IMR-90 (cell line): ENCODE data around the gene CDC7. TPM values are rescaled to one million over a fixed set of nuclear protein-coding genes. Genes with fewer than 3 reads are reported as not detected.

ENCODE experiments used
- ATAC-seq: fragments of 200-7000 bp; cut with Tn5 transposase; 2 replicates; pipeline ENCODE4 v1.9.1; 2020; ENCODE audit warnings: low read depth, mild to moderate bottlenecking, moderate library complexity
- BruUV-seq: library from RNA; stranded (reverse); fragments of 400-500 nt; replicated peaks from 2 replicates; lab custom pipeline; 2021; lab: Mats Ljungman, UMichigan
- CTCF ChIA-PET: fragments of 300-600 bp; formaldehyde crosslinking; extraction: SDS; loops from one replicate; lab custom pipeline; 2021; ENCODE audit warnings: antibody characterized with exemption; lab: Yijun Ruan, JAX
- POLR2A ChIA-PET: fragments of 300-600 bp; sonication (Branson Sonifier 250); formaldehyde crosslinking; loops from one replicate; lab custom pipeline; 2022; ENCODE audit warnings: antibody characterized with exemption; ENCODE audit not compliant: unreplicated experiment; lab: Charles Lee
- DNase-seq: peaks from one replicate; pipeline ENCODE4 v3.0.0; 2013
- H2AFZ ChIP-seq: replicated peaks from 2 replicates; pipeline ENCODE3; 2013; ENCODE audit warnings: low read length, mild to moderate bottlenecking; ENCODE audit not compliant: poor library complexity
- H2AK5ac ChIP-seq: 2 replicates; pipeline ENCODE4 v1.6.1; 2013; ENCODE audit warnings: low read depth, low read length, inconsistent platforms
- H2AK9ac ChIP-seq: replicated peaks from 2 replicates; pipeline ENCODE3; 2013; ENCODE audit warnings: mild to moderate bottlenecking, low read depth, low read length, moderate library complexity; ENCODE audit not compliant: poor library complexity
- H2BK120ac ChIP-seq: 2 replicates; pipeline ENCODE4 v1.6.1; 2013; ENCODE audit warnings: low read depth, low read length, inconsistent platforms
- H2BK15ac ChIP-seq: 3 replicates; pipeline ENCODE4 v1.6.1; 2013; ENCODE audit warnings: low read depth, low read length, inconsistent platforms
- H2BK20ac ChIP-seq: 2 replicates; pipeline ENCODE4 v1.6.1; 2013; ENCODE audit warnings: low read depth, mild to moderate bottlenecking, inconsistent platforms, low read length, moderate library complexity
- H2BK5ac ChIP-seq: 2 replicates; pipeline ENCODE4 v1.6.1; 2013; ENCODE audit warnings: mild to moderate bottlenecking, low read depth, low read length, inconsistent platforms; ENCODE audit not compliant: poor library complexity, severe bottlenecking
- H3K14ac ChIP-seq: replicated peaks from 2 replicates; pipeline ENCODE4 v1.6.1; 2013; ENCODE audit warnings: low read depth, low read length, inconsistent platforms
- H3K18ac ChIP-seq: 2 replicates; pipeline ENCODE4 v1.6.1; 2013; ENCODE audit warnings: low read depth, low read length, control low read depth
- H3K23ac ChIP-seq: 2 replicates; pipeline ENCODE4 v1.6.1; 2013; ENCODE audit warnings: low read depth, low read length, inconsistent platforms
- H3K27ac ChIP-seq: 2 replicates; pipeline ENCODE4 v1.5.1; 2013; ENCODE audit warnings: mild to moderate bottlenecking, control low read depth, low read length; ENCODE audit not compliant: insufficient read depth
- H3K27me3 ChIP-seq: 2 replicates; pipeline ENCODE4 v1.6.1; 2013; ENCODE audit warnings: low read length; ENCODE audit not compliant: control insufficient read depth, insufficient read depth
- H3K36me3 ChIP-seq: 2 replicates; pipeline ENCODE4 v1.6.1; 2013; ENCODE audit warnings: low read length, mixed read lengths; ENCODE audit not compliant: control insufficient read depth, insufficient read depth
- H3K4ac ChIP-seq: 2 replicates; pipeline ENCODE4 v1.6.1; 2013; ENCODE audit warnings: low read depth, low read length, inconsistent platforms
- H3K4me1 ChIP-seq: 2 replicates; pipeline ENCODE4 v1.6.1; 2013; ENCODE audit warnings: low read length, mixed read lengths; ENCODE audit not compliant: control insufficient read depth, insufficient read depth
- H3K4me2 ChIP-seq: 2 replicates; pipeline ENCODE4 v1.6.1; 2013; ENCODE audit warnings: low read depth, mild to moderate bottlenecking, control low read depth, low read length, moderate library complexity
- H3K4me3 ChIP-seq: 2 replicates; pipeline ENCODE4 v1.5.1; 2013; ENCODE audit warnings: low read depth, mild to moderate bottlenecking, control low read depth, low read length, moderate library complexity; ENCODE audit not compliant: insufficient read depth
- H3K56ac ChIP-seq: 2 replicates; pipeline ENCODE4 v1.6.1; 2013; ENCODE audit warnings: low read length, inconsistent platforms; ENCODE audit not compliant: insufficient read depth; ENCODE audit errors: extremely low read depth
- H3K79me1 ChIP-seq, 2 experiments: 2 replicates each; pipeline ENCODE4 v1.6.1; 2013; ENCODE audit warnings: low read length in 2 of 2, inconsistent platforms in 1 of 2, low read depth in 1 of 2
- H3K9ac ChIP-seq: 2 replicates; pipeline ENCODE4 v1.6.1; 2013; ENCODE audit warnings: low read depth, low read length, control low read depth
- H3K9me1 ChIP-seq: 2 replicates; pipeline ENCODE4 v1.6.1; 2013; ENCODE audit warnings: low read length, inconsistent platforms; ENCODE audit not compliant: insufficient read depth
- H3K9me3 ChIP-seq: 2 replicates; pipeline ENCODE4 v1.6.1; 2013; ENCODE audit warnings: low read length; ENCODE audit not compliant: control insufficient read depth, insufficient read depth
- H4K20me1 ChIP-seq: 2 replicates; pipeline ENCODE4 v1.6.1; 2013; ENCODE audit warnings: low read length, inconsistent platforms; ENCODE audit not compliant: insufficient read depth
- H4K5ac ChIP-seq: 2 replicates; pipeline ENCODE4 v1.6.1; 2013; ENCODE audit warnings: mild to moderate bottlenecking, low read depth, low read length, control low read depth
- H4K8ac ChIP-seq, 2 experiments: 2 replicates each; pipeline ENCODE4 v1.6.1; 2013; ENCODE audit warnings: low read depth in 2 of 2, low read length in 2 of 2, control low read depth in 1 of 2, inconsistent platforms in 1 of 2
- H4K91ac ChIP-seq: 2 replicates; pipeline ENCODE4 v1.6.1; 2013; ENCODE audit warnings: low read depth, low read length, inconsistent platforms; ENCODE audit not compliant: insufficient read depth
- CEBPB ChIP-seq: IDR thresholded peaks from 2 replicates; pipeline ENCODE4 v1.6.1; 2012; ENCODE audit warnings: low read depth, low read length, improper control_type of control experiment
- CTCF ChIP-seq: conservative IDR thresholded peaks from 2 replicates; pipeline ENCODE4 v1.5.1; 2012; ENCODE audit warnings: mild to moderate bottlenecking, low read depth, low read length, improper control_type of control experiment
- ELK1 ChIP-seq: fragments of 150-350 bp; IDR thresholded peaks from 2 replicates; pipeline ENCODE4 v1.6.1; 2016; ENCODE audit warnings: low read depth, mild to moderate bottlenecking, low read length, moderate library complexity, borderline replicate concordance
- FOS ChIP-seq: fragments of 150-350 bp; IDR thresholded peaks from 2 replicates; pipeline ENCODE4 v1.6.1; 2016; ENCODE audit warnings: low read depth, low read length
- MAFK ChIP-seq: IDR thresholded peaks from 2 replicates; pipeline ENCODE4 v1.6.1; 2012; ENCODE audit warnings: low read depth, low read length, improper control_type of control experiment
- MAZ ChIP-seq: IDR thresholded peaks from 2 replicates; pipeline ENCODE4 v1.6.1; 2012; ENCODE audit warnings: low read depth, mild to moderate bottlenecking, low read length, improper control_type of control experiment, moderate library complexity, borderline replicate concordance
- MXI1 ChIP-seq: IDR thresholded peaks from 2 replicates; pipeline ENCODE4 v1.6.1; 2012; ENCODE audit warnings: low read depth, mild to moderate bottlenecking, low read length, moderate library complexity, borderline replicate concordance
- USF2 ChIP-seq: fragments of 150-350 bp; IDR thresholded peaks from 2 replicates; pipeline ENCODE4 v1.6.1; 2017; ENCODE audit warnings: mild to moderate bottlenecking, antibody characterized with exemption, low read length, low read depth
- WGBS, 2 experiments: methylation state at CpG; one replicate each; pipeline versions ENCODE4 v1.1.5 to v1.1.7; 2013; ENCODE audit warnings: missing lambda C conversion rate in 2 of 2; ENCODE audit not compliant: insufficient read length in 1 of 2; ENCODE audit errors: extremely low coverage in 2 of 2; 5-methylcytosine and 5-hydroxymethylcytosine counted together
- dilution Hi-C: fragments of 300-500 bp; cut with HindIII; formaldehyde crosslinking; loops from one replicate; pipeline ENCODE4 v1.14.3; 2018; ENCODE audit warnings: low sequenced_read_pairs; ENCODE audit not compliant: unreplicated experiment
- in situ Hi-C: fragments of 300-500 bp; cut with MboI; formaldehyde crosslinking; loops from 3 replicates; pipeline ENCODE4 v1.14.3; 2019; ENCODE audit warnings: low sequenced_read_pairs, inconsistent platforms, mixed read lengths
- intact Hi-C: fragments of 100-400 bp; cut with micrococcal nuclease; formaldehyde crosslinking; loops from 2 replicates; pipeline ENCODE4 v1.10.0; 2022
- polyA plus RNA-seq, 3 experiments: library from polyadenylated mRNA; depleted of rRNA; stranded (reverse); fragments of >200 nt; gene quantifications; 2 replicates each; pipeline ENCODE4 v1.2.3, GENCODE V29; 2012; ENCODE audit warnings: low replicate concordance in 1 of 3
- total RNA-seq: library from RNA; depleted of rRNA; stranded (reverse); fragments of >200 nt; gene quantifications from 2 replicates; pipeline ENCODE4 v1.2.3, GENCODE V29; 2012

Gene CDC7
- total and polyA plus RNA-seq, 2 of the 4 experiments (the other 2 are of a cell fraction): 4.3 to 4.7 TPM

DNA sequence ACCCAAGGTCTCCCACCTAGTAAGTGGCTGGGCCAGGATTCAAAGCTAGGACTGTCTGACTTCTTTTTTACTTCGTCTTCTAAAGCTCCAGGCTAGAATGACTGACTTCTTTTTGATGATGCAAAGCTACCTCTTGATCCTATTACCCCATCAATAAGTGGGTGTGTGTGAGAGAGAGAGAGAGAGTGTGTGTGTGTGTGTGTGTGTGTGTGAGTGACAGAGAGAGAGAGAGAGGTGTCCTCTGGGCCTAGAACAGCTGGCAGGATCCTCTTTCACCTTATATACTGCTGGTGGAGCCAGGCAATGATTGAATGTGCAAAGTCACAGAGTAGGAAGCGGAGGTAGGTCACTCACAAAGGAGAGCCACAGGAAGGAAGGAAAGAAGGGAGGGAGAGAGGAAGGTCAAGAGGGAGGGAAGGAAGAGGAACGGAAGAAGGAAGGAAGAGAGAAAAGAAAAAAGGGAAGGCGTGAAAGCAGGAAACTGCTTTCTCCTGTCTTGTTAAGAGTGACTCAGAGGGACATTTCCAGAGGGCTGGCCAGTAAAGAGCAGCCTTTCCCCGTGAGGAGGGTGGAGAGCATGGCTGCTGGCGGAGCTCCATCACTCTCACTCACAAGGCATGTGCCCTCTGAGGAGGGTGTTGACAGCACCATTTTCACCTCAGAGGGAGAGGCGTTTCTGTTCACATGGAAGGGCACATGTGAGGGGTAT, 68.9 kb downstream of the CDC7 start (continued):
- peak; percentile 70 for TF ChIP-seq CEBPB

DNA sequence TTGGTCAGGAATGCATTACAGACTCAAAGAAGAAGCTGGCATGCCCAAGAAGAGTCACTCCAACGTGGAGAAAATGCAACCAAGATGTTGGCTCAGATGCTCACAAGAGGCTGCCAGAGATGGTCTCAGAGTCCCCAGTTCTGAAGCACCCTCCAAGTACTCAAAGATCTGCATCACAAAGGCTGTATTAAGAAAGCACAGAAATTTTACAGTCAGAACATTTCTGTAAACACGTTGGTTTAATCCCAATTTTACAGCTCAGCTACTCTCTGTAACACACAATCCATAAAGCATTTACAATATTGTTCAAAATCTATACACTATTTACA, 69.4 kb downstream of the CDC7 start:
- Histone ChIP-seq H3K4me2 (peak overlapping the region; percentile 3), H2AFZ (peak overlapping the region; percentile 91)
- BruUV-seq: no TSS peak

More for the DNA sequence above, 69.4 kb downstream of the CDC7 start:
- ATAC-seq: no peak
- Histone ChIP-seq H2AK5ac (peak overlapping the region; percentile 91; the same call in 1 of the 2 replicates), H3K9me3 (no peaks in the 10 kb centered on the region), H3K4me3 (no peak overlapping the region), H3K56ac (peak overlapping the region; percentile 68; the same call in 1 of the 2 replicates), H4K5ac (peak overlapping the region; percentile 77), H2AK9ac (peak overlapping the region; percentile 18), H4K8ac (peak overlapping the region; percentile 28 to 58), H3K18ac (peak overlapping the region; percentile 63), H2BK20ac (peak overlapping the region; percentile 52), H3K23ac (peak overlapping the region; percentile 3; the same call in 1 of the 2 replicates), H3K9me1 (peaks cover 15% of the 10 kb centered on the region), H4K20me1 (no peaks in the 10 kb centered on the region; the same call in 1 of the 2 replicates), H3K36me3 (no peaks in the 10 kb centered on the region), H3K27ac (peak overlapping the region; percentile 88), H3K9ac (0 out of 2 replicates have a peak overlapping the region, but pooled peaks have one; percentile 8), H3K14ac (peak overlapping the region; percentile 56; the same call in 1 of the 2 replicates), H2BK15ac (peak overlapping the region; percentile 97; the same call in 2 of the 3 replicates), H3K4me1 (peaks cover 16% of the 10 kb centered on the region), H3K4ac (peak overlapping the region; percentile 93), H3K79me1 (no peaks in the 10 kb centered on the region), H3K27me3 (no peaks in the 10 kb centered on the region), H4K91ac (peak overlapping the region; percentile 81), H2BK120ac (peak overlapping the region; percentile 79), H2BK5ac (peak overlapping the region; percentile 95)
- intact Hi-C loops (no loop called here), in situ Hi-C loops (no loop called here), dilution Hi-C loops (no loop called here)
- no CpG with 5 or more reads among the region's 2 CpGs for WGBS, 2 experiments
- POLR2A ChIA-PET: no interaction called here
- CTCF ChIA-PET: interaction anchor here (0.6 to 1.2 kb wide), 2 partner anchors 32 to 242 kb away, joined by 3 to 5 read pairs; no protein-coding TSS in a partner anchor
- no peak for TF ChIP-seq MAFK
- no peak for TF ChIP-seq MAZ
- TF ChIP-seq CTCF: no peak
- no peak for TF ChIP-seq USF2
- no peak for TF ChIP-seq CEBPB
- no peak for TF ChIP-seq ELK1
- no peak for TF ChIP-seq MXI1
- no peak for TF ChIP-seq FOS
- DNase-seq: no peak
